Inferior parietal cortex (tissue), 1 donor: ENCODE measurements around the gene GALNT9.
"Not testable (repeated sequence)": the region's sequence is repeated elsewhere in the genome, so short reads cannot be mapped to it uniquely, and the experiment has no call there.

ENCODE experiments used
- DNase-seq: peaks from one replicate; pipeline ENCODE4 v3.0.0-alpha.2; 2016; ENCODE audit errors: extremely low spot score

Gene GALNT9

DNA sequence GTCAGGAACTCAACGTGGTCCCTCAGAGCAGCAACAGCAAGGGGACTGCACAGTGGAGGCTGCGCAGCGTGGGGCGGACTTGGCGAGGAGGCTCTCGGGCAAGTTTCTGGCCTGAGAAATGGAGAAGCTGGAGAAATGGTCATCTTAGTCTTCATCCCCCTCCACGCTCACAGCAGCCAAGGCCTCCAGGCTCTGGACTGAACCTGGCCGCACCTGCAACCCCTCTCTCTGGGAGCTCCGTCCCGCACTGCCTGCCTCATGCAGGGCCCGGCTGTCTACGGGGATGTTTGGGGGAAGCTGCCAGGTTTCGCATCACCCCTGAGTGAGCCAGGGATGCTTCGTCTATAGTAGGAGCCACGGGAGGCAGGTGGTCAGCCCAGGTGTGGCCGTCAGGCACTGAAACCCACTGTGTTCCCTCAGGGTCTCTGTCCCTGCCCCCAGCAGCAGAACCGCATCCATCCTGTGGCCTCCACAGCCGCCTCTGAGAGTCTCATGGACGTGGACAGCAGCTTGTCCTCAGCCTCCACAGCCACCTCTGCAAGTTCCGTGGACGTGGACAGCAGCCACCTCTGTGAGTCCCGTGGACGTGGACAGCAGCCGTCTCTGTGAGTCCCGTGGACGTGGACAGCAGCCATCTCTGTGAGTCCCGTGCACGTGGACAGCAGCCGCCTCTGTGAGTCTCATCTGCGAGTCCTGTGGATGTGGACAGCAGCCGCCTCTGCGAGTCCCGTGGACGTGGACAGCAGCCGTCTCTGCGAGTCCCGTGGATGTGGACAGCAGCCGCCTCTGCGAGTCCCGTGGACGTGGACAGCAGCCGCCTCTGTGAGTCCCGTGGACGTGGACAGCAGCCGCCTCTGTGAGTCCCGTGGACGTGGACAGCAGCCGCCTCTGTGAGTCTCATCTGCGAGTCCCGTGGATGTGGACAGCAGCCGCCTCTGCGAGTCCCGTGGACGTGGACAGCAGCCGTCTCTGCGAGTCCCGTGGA lies 29.1 kb upstream of the GALNT9 start:
- DNase-seq = not testable (repeated sequence)

GRCh38 chr12:132357623-132358186 lies 28.3 kb upstream of the GALNT9 start:
- no peak for DNase-seq

GRCh38 chr12:132356691-132357622 lies 27.6 kb upstream of the GALNT9 start:
- peak; percentile 60 for DNase-seq

GRCh38 chr12:132355742-132356681 lies 26.6 kb upstream of the GALNT9 start:
- no peak for DNase-seq

GRCh38 chr12:132354982-132355680 lies 25.7 kb upstream of the GALNT9 start:
- no peak for DNase-seq

DNA sequence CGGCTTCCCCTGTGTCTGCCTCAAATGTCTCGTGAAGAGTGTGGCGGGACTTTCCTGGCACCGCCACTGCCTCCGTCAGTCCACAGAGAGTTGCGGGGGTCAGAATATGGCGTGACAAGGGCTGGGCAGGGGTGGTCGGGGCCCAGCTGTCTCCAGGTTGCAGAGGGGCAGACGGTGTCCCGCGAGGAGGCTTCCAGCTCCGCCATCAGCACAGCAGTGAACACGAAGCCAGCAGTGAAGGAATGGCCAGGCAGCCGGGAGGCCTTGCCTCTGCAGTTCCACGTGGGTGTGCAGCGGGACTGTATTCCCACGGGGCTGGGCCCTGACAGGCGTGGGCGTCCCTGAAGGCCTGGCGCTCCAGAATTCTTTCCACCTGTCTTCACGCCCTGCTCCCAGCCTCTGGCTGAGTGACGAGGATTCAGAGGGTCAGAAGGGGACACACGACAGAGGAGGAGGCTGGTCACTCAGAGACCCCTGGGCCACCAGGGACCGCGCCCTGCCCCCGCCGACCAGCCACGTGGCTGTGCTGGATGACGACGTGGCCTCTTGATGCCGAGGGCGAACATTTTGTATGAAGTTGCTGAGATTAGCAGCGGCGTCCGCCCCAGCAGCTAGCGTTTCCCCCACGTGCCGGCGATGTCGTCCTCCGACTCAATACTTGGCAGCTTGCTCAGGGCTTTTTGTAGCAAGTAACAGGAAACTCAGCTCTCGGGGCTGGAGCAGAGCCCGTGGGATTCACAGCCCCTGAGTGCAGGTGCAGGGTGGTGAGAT lies 25.0 kb upstream of the GALNT9 start:
- no peak for DNase-seq

DNA sequence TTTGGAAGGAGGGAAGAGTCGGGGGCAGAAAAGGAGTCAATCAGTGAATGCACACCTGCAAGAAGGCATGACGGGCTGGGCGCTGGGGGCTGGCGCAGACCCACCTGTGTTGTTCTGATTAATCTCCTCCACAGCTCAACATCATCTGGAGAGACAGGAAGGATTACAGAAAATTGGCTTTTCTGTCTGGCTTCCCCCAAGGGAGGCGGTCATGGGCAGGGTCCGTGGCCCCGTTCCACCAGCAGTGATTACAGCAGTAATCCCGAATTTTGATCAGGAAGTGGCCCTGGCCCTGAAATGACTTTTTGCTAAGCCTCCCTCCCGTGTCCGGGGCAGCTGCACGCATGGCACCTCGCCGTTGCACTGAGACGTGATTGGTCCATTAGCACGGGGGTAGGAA lies 24.4 kb upstream of the GALNT9 start:
- DNase-seq = no peak

GRCh38 chr12:132352896-132353800 lies 23.8 kb upstream of the GALNT9 start:
- no peak for DNase-seq

GRCh38 chr12:132351751-132352495 lies 22.5 kb upstream of the GALNT9 start:
- no peak for DNase-seq

DNA sequence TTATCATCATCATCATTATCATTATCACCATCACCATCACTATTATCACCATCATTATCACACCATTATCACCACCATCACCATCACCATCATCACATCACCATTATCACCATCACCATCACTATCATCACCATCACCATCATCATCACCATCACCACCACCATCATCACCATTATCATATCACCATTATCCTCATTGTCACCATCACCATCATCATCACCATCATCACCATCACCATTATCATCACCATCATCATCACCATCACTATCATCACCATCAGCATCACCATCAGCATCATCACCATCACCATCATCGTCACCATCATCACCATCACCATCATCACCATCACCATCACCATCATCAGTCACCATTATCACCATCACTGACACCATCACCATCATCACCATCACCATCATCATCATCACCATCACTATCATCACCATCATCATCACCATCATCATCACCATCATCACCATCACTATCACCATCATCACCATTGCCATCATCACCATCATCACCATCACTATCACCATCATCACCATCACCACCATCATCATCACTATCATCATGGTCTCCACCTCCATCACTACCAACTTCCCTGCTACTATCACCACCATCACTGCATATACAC lies 20.2 kb upstream of the GALNT9 start:
- no peak for DNase-seq

DNA sequence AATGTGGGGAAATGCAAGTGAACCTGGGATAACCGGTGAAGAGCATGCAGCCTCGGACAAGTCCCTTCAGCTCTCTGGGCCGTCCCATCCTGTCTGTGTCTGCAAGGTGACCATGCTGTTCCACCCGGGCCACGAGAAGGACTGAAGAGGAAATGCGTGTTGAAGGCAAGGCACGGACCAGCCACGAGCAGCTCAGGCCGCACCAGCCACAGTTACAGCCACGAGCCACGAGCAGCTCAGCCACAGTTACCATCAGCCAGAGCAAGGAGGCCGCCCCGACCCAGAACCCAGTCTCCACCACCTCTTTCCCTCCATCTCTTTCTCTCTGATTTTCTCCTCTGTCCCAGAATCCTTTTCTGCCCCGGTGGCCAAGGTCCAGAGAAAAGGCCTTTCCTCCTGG lies 18.8 kb upstream of the GALNT9 start:
- no peak for DNase-seq

DNA sequence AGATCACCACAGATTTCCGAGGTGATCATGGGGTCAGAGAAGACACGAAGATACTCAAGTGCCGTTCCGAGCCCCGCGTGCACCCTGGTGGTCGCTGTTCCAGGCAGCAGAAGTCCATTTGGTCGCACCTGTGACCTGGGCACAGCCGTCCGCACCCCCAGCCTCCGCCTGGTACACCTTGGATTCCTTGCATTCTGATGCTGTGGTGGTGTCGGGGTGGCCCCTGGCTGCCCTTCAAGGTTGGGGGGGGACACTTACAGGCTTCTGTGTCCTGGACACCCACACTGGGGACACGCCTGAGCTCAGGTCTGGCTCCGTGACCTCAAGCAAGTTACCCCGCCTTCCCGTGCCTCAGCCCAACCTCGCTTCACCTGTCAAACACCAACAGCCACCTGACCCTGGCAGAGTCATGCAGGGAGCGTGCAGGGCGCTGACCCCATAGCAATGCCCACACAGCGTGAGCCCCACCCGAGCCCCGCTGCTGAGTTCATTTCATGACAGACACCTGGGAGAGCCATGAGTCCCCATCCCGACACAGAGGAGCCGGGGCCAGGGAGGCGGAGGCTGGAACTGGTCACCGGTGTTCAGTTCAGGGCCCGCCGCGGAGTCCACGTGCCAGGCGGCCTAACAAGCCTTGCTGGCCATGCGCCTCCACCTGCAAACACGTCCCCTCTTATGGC lies 17.9 kb upstream of the GALNT9 start:
- DNase-seq = no peak

DNA sequence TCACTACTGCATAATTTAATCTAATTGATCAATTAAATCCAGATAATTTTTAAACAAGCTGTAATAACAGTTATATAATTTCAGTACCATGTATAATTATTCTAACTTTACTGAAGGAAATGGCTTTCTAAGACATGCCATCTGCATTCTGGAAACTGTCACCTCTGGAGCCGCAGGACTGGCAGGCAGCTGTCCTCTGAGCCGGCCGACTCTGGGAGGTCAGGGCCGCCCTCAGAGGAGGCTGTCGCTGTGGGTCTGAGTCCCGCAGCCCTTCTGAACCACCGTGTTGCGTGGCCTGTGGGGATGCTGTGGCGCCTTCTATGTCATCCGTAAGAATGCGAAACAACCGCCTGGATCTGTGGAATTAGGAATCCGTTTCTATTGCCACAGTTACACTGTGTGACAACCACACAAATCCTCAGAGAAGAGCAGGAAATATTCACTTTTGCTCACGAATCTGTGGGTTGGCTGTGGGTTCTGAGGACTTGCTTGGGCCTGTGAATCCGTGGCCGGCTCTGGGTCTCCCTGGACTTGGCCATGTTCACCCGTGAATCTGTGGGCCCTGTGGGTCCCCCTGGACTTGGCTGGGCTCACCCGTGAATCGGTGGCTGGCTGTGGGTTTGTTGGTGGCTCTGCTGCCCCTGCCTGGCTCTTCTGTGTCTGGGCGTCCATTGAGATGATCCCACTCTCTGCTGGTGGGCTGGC lies 17.2 kb upstream of the GALNT9 start:
- DNase-seq = no peak

DNA sequence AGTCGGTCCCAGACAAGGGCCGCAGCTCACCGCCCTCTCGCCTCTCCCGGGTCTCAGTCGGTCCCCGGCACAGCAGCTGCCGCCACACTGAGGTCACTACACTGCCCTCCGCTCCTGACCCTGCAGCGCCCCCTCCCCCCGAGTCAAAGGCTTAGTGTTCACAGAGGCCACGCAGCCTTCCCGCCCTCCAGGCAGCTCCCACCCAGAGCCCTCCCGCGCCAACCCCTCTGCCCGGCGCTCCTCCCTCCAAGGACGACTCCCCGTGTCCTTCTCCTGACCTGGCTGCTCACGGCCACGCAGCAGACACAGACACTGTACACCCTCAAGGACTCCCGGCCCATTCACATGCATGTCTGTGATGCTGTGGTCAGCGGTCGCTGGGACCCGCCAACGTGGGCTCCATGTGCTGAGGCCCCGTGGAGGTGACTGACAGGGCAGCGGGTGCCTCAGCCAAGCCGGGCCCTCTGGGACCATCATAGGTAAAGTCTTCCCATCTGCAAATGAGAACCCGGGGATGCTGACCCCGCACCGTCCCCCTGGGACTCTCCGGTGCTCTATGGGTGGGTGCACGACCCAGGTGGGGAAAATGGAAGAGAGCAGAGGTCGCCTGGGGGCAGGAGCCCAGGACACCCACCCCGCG lies 16.3 kb upstream of the GALNT9 start:
- DNase-seq = no peak

DNA sequence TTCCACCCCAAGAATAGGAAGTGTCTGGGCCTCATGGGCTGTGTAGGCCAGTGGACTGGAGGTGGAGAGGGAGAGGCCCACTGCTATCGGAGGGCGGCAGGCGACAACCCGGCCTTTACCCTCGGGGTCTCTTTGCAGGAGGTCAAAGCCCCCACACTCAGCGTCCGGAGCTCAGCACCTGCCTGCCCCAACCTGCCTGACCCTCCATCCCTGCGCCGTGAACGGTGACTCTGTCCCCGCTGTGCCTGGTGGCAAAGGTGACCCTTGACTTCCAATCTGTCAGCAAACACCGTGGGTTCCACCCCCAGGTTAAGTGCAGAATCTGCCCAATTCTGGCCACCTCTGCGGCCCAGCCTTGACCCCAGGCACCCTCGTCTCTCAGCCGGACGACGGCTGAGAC lies 15.7 kb upstream of the GALNT9 start:
- DNase-seq = no peak

- no peak for DNase-seq
Measured at GRCh38 chr12:132344601-132345000, 15.2 kb upstream of the GALNT9 start.
